Neural crest cell (in vitro differentiated cells): Measurements from ENCODE around the gene HERC2. TPM values are rescaled to one million over a fixed set of nuclear protein-coding genes. Genes with fewer than 3 reads are reported as not detected.

Experiments used
- DNase-seq: peaks from one replicate; pipeline ENCODE4 v3.0.0; 2021; ENCODE audit warnings: low read depth, mixed read lengths, low spot score
- H3K27ac Mint-ChIP-seq: one replicate; pipeline ENCODE4 v1.8.0; 2021; ENCODE audit warnings: mild to moderate bottlenecking, mixed read lengths; ENCODE audit not compliant: unreplicated experiment
- H3K27me3 Mint-ChIP-seq: 2 replicates; pipeline ENCODE4 v1.8.0; 2021; ENCODE audit warnings: low read depth, mild to moderate bottlenecking, mixed read lengths
- H3K36me3 Mint-ChIP-seq: 2 replicates; pipeline ENCODE4 v1.8.0; 2021; ENCODE audit warnings: low read depth, mild to moderate bottlenecking, mixed read lengths
- H3K4me1 Mint-ChIP-seq: 2 replicates; pipeline ENCODE4 v1.8.0; 2021; ENCODE audit warnings: mixed read lengths
- H3K4me3 Mint-ChIP-seq: one replicate; pipeline ENCODE4 v1.8.0; 2021; ENCODE audit warnings: mild to moderate bottlenecking, mixed read lengths
- H3K9me3 Mint-ChIP-seq: 2 replicates; pipeline ENCODE4 v1.8.0; 2021; ENCODE audit warnings: mixed read lengths
- CTCF ChIP-seq: fragments of 200-600 bp; sonication (generic); conservative IDR thresholded peaks from 2 replicates; pipeline ENCODE4 v1.5.0; 2021; ENCODE audit warnings: antibody characterized with exemption, mild to moderate bottlenecking
- total RNA-seq: library from RNA; stranded (reverse); gene quantifications from 2 replicates; pipeline ENCODE4 v1.2.1, GENCODE V29; 2021

Gene HERC2
- total RNA-seq, 1 donor from 2014 or later, result 83.6 TPM

- peaks cover 91% of the 10 kb centered on the region for H3K27me3 Mint-ChIP-seq
- H3K27ac Mint-ChIP-seq, result no peak overlapping the region
- no peak for DNase-seq
- H3K4me3 Mint-ChIP-seq, result peak overlapping the region; percentile 86
- no peaks in the 10 kb centered on the region for H3K9me3 Mint-ChIP-seq
- no peaks in the 10 kb centered on the region for H3K36me3 Mint-ChIP-seq
- H3K4me1 Mint-ChIP-seq, result peaks cover 34% of the 10 kb centered on the region
- no peak for TF ChIP-seq CTCF
Measured at GRCh38 chr15:28096670-28097431, 225.1 kb downstream of the HERC2 start.

- Mint-ChIP-seq H3K4me1 (peaks cover 34% of the 10 kb centered on the region), H3K27ac (no peak overlapping the region), H3K27me3 (peaks cover 94% of the 10 kb centered on the region)
Measured at GRCh38 chr15:28096411-28096669, 225.6 kb downstream of the HERC2 start.

GRCh38 chr15:28094732-28095521, 227.1 kb downstream of the HERC2 start:
- Mint-ChIP-seq H3K4me1 (peaks cover 28% of the 10 kb centered on the region), H3K36me3 (peaks cover 2% of the 10 kb centered on the region), H3K27me3 (peaks cover 92% of the 10 kb centered on the region)

More at GRCh38 chr15:28096411-28096669, 225.6 kb downstream of the HERC2 start:
- no peak for DNase-seq
- Mint-ChIP-seq H3K4me3 (peak overlapping the region; percentile 86), H3K9me3 (no peaks in the 10 kb centered on the region), H3K36me3 (no peaks in the 10 kb centered on the region)
- TF ChIP-seq CTCF, result no peak

GRCh38 chr15:28093752-28094535, 228.0 kb downstream of the HERC2 start:
- no peak for DNase-seq
- no peak for TF ChIP-seq CTCF
- peaks cover 2% of the 10 kb centered on the region for H3K36me3 Mint-ChIP-seq
- peaks cover 92% of the 10 kb centered on the region for H3K27me3 Mint-ChIP-seq
- peaks cover 5% of the 10 kb centered on the region for H3K9me3 Mint-ChIP-seq
- H3K4me3 Mint-ChIP-seq, result peak overlapping the region; percentile 37
- peaks cover 21% of the 10 kb centered on the region for H3K4me1 Mint-ChIP-seq
- no peak overlapping the region for H3K27ac Mint-ChIP-seq

More at GRCh38 chr15:28094732-28095521, 227.1 kb downstream of the HERC2 start:
- Mint-ChIP-seq H3K9me3 (peaks cover 5% of the 10 kb centered on the region), H3K27ac (no peak overlapping the region), H3K4me3 (peak overlapping the region; percentile 86)
- no peak for DNase-seq
- TF ChIP-seq CTCF, result no peak

GRCh38 chr15:28091313-28091712, 230.7 kb downstream of the HERC2 start:
- Mint-ChIP-seq H3K9me3 (peaks cover 5% of the 10 kb centered on the region), H3K27ac (no peak overlapping the region), H3K27me3 (peaks cover 85% of the 10 kb centered on the region), H3K4me3 (no peak overlapping the region), H3K4me1 (peaks cover 10% of the 10 kb centered on the region), H3K36me3 (peaks cover 2% of the 10 kb centered on the region)
- no peak for TF ChIP-seq CTCF
- DNase-seq, result no peak
